HepG2 (cell line): Measurements from ENCODE around the gene OR2L13.
"Not testable (repeated sequence)": the region's sequence is repeated elsewhere in the genome, so short reads cannot be mapped to it uniquely, and the experiment has no call there.

Experiments used
- CBX1 ChIP-seq: IDR thresholded peaks from one replicate; pipeline ENCODE4 v1.6.1; 2016; ENCODE audit warnings: antibody characterized with exemption, low read depth
- FOXM1 ChIP-seq: sonication (generic); formaldehyde crosslinking; IDR thresholded peaks from 2 replicates; pipeline ENCODE4 v1.5.0; 2020; ENCODE audit warnings: missing genetic modification reagents
- NONO ChIP-seq, 2 experiments: fragments of 450-650 bp in 1 of 2; sonication (generic) in 1 of 2; formaldehyde crosslinking in 1 of 2; IDR thresholded peaks in 1 of 2; conservative IDR thresholded peaks in 1 of 2; 2 replicates each; pipeline versions ENCODE4 v1.6.1 to v1.8.0; 2017 to 2022; ENCODE audit warnings: mild to moderate bottlenecking in 1 of 2, missing genetic modification reagents in 1 of 2, moderate library complexity in 1 of 2
- ZFP36L2 ChIP-seq: sonication (generic); formaldehyde crosslinking; IDR thresholded peaks from 2 replicates; pipeline ENCODE4 v1.4.0; 2020; ENCODE audit warnings: missing genetic modification reagents
- ZNF24 ChIP-seq: fragments of 450-650 bp; IDR thresholded peaks from 2 replicates; pipeline ENCODE4 v1.6.1; 2017; ENCODE audit warnings: antibody characterized with exemption, mild to moderate bottlenecking
- TF ChIP-seq, protein P1 (sequence below): sonication (generic); formaldehyde crosslinking; IDR thresholded peaks from 2 replicates; pipeline ENCODE4 v1.5.0; 2020; ENCODE audit warnings: mild to moderate bottlenecking, missing genetic modification reagents, moderate library complexity
- TF ChIP-seq, protein P2 (sequence below): sonication (generic); formaldehyde crosslinking; IDR thresholded peaks from 2 replicates; pipeline ENCODE4 v1.5.0; 2020; ENCODE audit warnings: missing genetic modification reagents, mild to moderate bottlenecking, borderline replicate concordance
- TF ChIP-seq, protein P3 (sequence below): IDR thresholded peaks from 2 replicates; pipeline ENCODE4 v1.6.1; 2016; ENCODE audit warnings: control low read depth

DNA sequence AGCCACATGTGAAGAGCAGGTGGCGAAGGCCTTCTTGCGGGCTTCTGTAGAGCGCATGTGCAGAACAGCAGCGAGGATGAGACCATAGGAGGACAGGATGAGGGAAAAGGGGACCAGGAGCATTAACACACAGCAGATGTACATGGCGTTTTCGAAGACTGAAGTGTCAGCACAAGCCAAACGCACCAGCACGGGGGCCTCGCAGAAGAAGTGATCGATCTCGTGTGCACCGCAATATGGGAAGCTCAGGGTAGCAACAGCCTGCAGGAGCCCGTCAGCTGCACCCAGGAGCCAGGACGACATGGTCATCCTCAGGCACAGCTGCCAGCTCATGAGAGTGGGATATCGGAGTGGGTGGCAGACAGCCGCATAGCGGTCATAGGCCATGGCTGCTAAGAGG is 11.1 kb upstream of the OR2L13 start:
- TF ChIP-seq, protein P1, sequence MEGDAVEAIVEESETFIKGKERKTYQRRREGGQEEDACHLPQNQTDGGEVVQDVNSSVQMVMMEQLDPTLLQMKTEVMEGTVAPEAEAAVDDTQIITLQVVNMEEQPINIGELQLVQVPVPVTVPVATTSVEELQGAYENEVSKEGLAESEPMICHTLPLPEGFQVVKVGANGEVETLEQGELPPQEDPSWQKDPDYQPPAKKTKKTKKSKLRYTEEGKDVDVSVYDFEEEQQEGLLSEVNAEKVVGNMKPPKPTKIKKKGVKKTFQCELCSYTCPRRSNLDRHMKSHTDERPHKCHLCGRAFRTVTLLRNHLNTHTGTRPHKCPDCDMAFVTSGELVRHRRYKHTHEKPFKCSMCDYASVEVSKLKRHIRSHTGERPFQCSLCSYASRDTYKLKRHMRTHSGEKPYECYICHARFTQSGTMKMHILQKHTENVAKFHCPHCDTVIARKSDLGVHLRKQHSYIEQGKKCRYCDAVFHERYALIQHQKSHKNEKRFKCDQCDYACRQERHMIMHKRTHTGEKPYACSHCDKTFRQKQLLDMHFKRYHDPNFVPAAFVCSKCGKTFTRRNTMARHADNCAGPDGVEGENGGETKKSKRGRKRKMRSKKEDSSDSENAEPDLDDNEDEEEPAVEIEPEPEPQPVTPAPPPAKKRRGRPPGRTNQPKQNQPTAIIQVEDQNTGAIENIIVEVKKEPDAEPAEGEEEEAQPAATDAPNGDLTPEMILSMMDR (CRISPR knock-in tag), result not testable (repeated sequence)
- TF ChIP-seq ZNF24; CBX1; ZFP36L2 (CRISPR knock-in tag); NONO (IDR thresholded peaks at IDR 0.05); NONO (CRISPR knock-in tag; conservative IDR thresholded peaks at IDR 0.05); FOXM1 (CRISPR knock-in tag): not testable (repeated sequence)
- TF ChIP-seq, protein P2, sequence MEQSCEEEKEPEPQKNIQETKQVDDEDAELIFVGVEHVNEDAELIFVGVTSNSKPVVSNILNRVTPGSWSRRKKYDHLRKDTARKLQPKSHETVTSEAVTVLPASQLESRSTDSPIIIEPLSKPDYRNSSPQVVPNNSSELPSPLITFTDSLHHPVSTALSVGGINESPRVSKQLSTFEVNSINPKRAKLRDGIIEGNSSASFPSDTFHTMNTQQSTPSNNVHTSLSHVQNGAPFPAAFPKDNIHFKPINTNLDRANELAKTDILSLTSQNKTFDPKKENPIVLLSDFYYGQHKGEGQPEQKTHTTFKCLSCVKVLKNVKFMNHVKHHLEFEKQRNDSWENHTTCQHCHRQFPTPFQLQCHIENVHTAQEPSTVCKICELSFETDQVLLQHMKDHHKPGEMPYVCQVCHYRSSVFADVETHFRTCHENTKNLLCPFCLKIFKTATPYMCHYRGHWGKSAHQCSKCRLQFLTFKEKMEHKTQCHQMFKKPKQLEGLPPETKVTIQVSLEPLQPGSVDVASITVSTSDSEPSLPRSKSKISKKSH (CRISPR knock-in tag), result not testable (repeated sequence)
- TF ChIP-seq, protein P3, sequence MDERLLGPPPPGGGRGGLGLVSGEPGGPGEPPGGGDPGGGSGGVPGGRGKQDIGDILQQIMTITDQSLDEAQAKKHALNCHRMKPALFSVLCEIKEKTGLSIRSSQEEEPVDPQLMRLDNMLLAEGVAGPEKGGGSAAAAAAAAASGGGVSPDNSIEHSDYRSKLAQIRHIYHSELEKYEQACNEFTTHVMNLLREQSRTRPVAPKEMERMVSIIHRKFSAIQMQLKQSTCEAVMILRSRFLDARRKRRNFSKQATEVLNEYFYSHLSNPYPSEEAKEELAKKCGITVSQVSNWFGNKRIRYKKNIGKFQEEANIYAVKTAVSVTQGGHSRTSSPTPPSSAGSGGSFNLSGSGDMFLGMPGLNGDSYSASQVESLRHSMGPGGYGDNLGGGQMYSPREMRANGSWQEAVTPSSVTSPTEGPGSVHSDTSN (CRISPR knock-in tag), result not testable (repeated sequence)
